HG02884 (cell line): ENCODE results near the gene IFI27L2.

ENCODE experiments used
- ATAC-seq: cut with Tn5 transposase; IDR thresholded peaks from one replicate; pipeline ENCODE4 v1.9.1; 2021; ENCODE audit warnings: mild to moderate bottlenecking, moderate library complexity; ENCODE audit not compliant: unreplicated experiment

IFI27L2 gene

GRCh38 chr14:94153750-94154342 lies 24.4 kb upstream of the IFI27L2 start:
- ATAC-seq, result no peak

GRCh38 chr14:94152676-94153075 lies 23.3 kb upstream of the IFI27L2 start:
- ATAC-seq, result no peak

GRCh38 chr14:94145902-94146527 lies 16.6 kb upstream of the IFI27L2 start:
- ATAC-seq, result no peak

- ATAC-seq, result no peak
Measured at GRCh38 chr14:94144765-94145164, 15.4 kb upstream of the IFI27L2 start.

DNA sequence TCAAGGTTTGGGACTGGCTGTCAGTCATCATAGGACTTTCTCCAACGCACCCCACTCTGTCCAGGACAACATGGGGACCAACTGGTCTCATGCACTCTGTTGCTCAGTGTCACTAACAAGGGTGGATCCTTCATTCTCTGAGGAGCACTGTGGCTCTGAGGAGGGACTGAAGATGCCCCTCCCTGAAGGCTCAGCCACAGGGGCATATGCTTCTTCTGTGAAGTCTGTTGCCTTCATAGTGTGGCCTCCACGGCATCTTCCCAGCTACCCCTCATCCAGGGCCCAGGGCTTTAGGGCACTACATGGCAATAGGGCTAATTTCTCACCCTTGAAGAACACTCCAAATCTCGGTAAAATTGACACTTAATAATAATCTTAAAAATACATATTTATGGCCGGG lies 14.3 kb upstream of the IFI27L2 start:
- no peak for ATAC-seq

- no peak for ATAC-seq
Measured at GRCh38 chr14:94143239-94143638, 13.8 kb upstream of the IFI27L2 start.

DNA sequence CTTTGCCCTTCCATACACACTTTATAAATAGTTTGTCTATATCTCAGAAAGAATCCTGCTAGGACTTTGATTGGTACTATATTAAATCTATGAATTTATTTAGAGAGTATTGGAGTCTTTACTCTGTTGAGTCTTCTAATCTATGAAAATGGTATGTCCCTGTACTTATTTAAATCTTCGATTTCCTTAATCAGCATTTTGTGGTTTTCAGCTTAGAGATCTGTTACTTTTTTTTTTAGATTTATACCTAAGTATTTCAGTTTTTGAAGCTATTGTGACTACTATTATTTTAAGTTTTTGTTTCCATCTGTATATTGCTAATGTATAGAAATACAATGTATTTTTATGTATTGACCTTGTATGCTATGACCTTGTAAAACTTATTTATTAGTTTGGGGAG lies 13.4 kb upstream of the IFI27L2 start:
- ATAC-seq, result no peak

GRCh38 chr14:94142247-94142646 lies 12.8 kb upstream of the IFI27L2 start:
- no peak for ATAC-seq

- ATAC-seq, result no peak
Measured at GRCh38 chr14:94139421-94139820, 10.0 kb upstream of the IFI27L2 start.

- no peak for ATAC-seq
Measured at GRCh38 chr14:94139006-94139405, 9.6 kb upstream of the IFI27L2 start.

- no peak for ATAC-seq
Measured at GRCh38 chr14:94138251-94138650, 8.8 kb upstream of the IFI27L2 start.

GRCh38 chr14:94136575-94137331 lies 7.3 kb upstream of the IFI27L2 start:
- ATAC-seq, result no peak

DNA sequence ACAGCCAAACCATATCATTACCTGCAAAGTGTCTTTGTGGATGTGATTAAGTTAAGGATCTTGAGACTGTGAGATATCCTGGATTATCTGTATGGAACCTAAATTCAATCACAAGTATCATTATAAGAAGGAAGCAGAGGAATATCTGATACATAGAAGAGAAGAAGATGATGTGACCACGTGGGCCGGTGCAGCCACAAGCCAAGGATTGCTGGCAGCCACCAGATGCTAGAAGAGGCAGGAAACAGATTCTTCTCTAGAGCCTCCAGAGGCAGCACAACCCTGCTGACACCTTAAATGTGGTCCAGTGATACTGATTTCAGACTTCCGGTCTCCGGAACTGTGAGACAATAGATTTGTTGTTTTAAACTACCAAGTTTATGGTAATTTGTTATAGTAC lies 6.1 kb upstream of the IFI27L2 start:
- ATAC-seq, result no peak

DNA sequence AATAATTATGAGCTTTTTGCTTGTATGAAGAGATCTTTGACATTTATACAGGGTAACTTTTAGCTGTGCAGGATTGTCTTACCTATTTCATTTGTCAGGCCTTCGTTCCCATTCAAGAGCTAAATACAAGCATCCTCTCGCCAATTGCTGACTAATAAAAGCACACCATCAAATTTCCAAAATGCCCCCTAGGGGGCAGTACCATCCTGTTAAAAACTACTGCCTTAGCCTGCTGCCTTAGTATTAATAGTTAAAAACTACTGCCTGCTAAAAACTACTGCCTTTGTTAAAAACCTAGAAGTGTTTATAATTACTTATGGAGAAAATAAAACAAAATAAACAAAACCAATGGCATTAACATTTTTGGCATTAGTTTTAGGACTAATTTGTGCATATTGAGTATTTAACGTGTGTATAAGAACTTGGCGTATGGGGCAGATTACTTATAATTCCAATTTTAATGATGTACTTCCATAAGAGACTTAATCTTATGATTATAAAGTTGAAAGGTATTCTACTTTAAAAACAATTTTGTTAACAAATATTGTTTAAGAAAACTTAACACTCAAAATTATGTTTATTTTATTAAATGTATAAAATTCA lies 3.0 kb upstream of the IFI27L2 start:
- no peak for ATAC-seq

DNA sequence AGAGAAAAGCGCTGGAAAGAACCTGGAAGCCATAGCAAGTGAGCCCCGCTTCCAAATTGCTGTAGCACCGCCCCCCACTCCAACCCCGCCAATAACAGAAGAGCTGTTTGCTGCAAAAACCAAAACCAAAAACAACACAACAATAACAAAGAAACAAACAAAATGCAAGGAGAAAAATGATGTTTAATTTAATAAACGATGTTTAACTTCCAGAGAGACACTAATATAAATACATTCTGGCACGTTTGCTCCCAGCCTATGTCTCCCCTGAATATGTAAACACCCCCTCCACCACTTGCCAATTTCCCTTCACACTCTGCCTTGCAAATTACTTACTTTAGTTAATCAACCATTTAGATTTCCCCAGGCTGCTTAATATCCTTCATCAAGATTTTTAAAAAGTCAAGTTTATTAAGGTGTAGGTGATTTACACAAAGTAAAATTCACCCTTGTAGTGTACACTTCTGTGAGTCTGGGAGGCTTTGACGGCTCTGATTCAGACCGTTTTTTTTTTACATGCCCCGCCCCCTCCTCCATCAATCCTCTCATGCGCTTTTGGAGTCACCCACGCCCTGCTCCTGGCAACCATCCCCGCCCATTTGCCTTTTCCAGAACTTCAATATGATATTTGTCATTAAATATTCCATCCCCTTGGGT lies 482 bp upstream of the IFI27L2 start:
- ATAC-seq, result no peak

- ATAC-seq, result no peak
Measured at GRCh38 chr14:94128216-94128839, 1.1 kb downstream of the IFI27L2 start.

DNA sequence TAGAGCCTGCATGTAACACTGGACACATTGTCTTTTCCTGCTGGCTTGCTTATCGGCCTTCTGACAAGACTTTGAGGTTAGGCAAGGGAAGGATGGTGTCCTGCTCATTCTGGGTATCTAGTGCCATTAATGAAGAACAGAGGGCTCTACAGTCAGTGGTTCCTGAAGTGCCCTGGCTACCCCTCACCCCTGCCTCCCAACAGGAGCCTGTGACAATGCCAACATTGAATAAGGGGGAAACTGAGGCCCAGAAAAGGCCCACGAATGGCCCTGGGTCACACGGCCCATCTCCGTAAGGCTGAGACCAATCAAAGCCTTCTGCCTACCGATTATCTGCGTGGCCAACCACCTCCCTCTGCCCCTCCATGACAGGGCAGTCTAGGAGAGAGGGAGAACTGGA lies 2.1 kb downstream of the IFI27L2 start:
- no peak for ATAC-seq

DNA sequence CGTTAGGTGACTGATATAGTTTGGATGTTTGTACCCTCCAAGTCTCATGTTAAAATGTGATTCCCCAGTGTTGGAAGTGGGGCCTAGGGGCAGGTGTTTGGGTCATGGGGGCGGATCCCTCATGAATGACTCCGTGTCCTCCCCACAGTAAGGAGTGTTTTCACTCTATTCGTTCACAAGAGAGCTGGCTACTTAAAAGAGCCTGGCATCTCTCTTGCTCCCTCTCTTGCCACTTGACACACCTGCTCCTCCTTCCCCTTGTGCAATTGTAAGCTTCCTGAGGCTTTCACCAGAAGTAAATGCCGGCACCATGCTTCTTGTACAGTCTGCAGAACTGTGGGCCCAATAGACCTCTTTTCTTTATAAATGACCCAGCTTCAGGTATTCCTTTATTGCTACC lies 2.6 kb downstream of the IFI27L2 start:
- no peak for ATAC-seq

- no peak for ATAC-seq
Measured at GRCh38 chr14:94126419-94126677, 3.1 kb downstream of the IFI27L2 start.

DNA sequence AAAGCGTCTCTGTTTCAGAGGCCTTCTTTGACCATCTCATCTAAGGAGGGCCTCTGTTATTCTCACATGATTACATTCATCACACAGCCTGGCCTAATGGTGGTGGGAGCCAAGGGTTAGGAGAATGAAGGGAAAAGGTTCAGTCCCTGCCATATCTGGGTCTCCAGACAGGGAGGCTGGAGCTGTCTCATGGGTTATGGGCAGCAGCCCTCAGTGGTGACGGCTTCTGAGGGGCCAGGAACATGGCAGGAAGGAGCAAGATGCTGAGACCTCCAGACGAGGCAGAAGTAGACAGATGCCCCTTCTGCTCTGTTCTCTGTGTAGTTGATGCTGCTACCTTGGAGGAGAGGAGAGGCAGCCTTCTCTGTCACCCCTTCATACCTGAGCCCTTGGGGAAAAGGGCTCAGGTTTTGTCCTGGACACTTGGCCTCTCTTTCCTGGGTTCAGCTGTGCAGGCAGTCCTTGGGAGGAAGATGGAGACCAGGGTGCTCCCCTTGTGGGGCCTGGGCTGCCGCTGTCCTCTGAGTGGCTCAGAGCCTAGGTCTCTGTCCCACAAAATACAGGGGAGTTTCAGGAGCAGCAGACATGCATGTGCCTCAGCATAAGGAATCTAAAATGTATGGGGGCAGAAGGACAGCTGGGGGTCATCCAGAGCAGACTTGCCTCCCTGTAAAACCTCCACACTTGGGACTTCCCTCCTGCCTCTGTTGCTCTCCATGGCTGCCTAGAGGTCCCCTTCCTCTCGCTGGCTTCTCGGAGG lies 3.6 kb downstream of the IFI27L2 start:
- no peak for ATAC-seq
